Calu3 (cell line): ENCODE measurements around the gene LDB3. TPM values are rescaled to one million over a fixed set of nuclear protein-coding genes. Genes with fewer than 3 reads are reported as not detected.
"Not testable (repeated sequence)": the region's sequence is repeated elsewhere in the genome, so short reads cannot be mapped to it uniquely, and the experiment has no call there.

Experiments used
- BruUV-seq: library from RNA; stranded (reverse); fragments of 400-500 nt; replicated peaks from 2 replicates; lab custom pipeline; 2021; lab: Mats Ljungman, UMichigan
- CTCF ChIA-PET: fragments of 300-600 bp; sonication (Branson Sonifier 250); formaldehyde crosslinking; loops from one replicate; lab custom pipeline; 2022; ENCODE audit warnings: antibody characterized with exemption; lab: Charles Lee
- DNase-seq: peaks from one replicate; pipeline ENCODE4 v3.0.0; 2022
- H3K27ac Mint-ChIP-seq: one replicate; pipeline ENCODE4 v1.8.0; 2022; ENCODE audit warnings: mixed read lengths; ENCODE audit not compliant: unreplicated experiment
- H3K27me3 Mint-ChIP-seq: one replicate; pipeline ENCODE4 v1.8.0; 2022; ENCODE audit warnings: mixed read lengths; ENCODE audit not compliant: unreplicated experiment
- H3K36me3 Mint-ChIP-seq: one replicate; pipeline ENCODE4 v1.8.0; 2022; ENCODE audit warnings: mild to moderate bottlenecking, moderate library complexity, mixed read lengths; ENCODE audit not compliant: insufficient read depth, unreplicated experiment
- H3K4me1 Mint-ChIP-seq: one replicate; pipeline ENCODE4 v1.8.0; 2022; ENCODE audit warnings: mild to moderate bottlenecking, low read depth, mixed read lengths; ENCODE audit not compliant: unreplicated experiment
- H3K4me3 Mint-ChIP-seq: one replicate; pipeline ENCODE4 v1.8.0; 2022; ENCODE audit warnings: mild to moderate bottlenecking, low read depth, moderate library complexity, mixed read lengths; ENCODE audit not compliant: unreplicated experiment
- H3K9me3 Mint-ChIP-seq: one replicate; pipeline ENCODE4 v1.8.0; 2022; ENCODE audit warnings: low read depth, mixed read lengths; ENCODE audit not compliant: unreplicated experiment
- CTCF ChIP-seq: fragments of 200-600 bp; IDR thresholded peaks from one replicate; pipeline ENCODE4 v1.8.0; 2022; ENCODE audit warnings: antibody characterized with exemption; ENCODE audit not compliant: unreplicated experiment
- intact Hi-C: fragments of 100-400 bp; cut with micrococcal nuclease; formaldehyde crosslinking; loops from one replicate; pipeline ENCODE4 v1.10.0; 2022; ENCODE audit not compliant: unreplicated experiment
- total RNA-seq: library from RNA; stranded (reverse); gene quantifications from 2 replicates; pipeline ENCODE4 v1.2.3, GENCODE V29; 2022

LDB3 gene
- total RNA-seq, 1 experiment from 2014 or later = not detected

DNA sequence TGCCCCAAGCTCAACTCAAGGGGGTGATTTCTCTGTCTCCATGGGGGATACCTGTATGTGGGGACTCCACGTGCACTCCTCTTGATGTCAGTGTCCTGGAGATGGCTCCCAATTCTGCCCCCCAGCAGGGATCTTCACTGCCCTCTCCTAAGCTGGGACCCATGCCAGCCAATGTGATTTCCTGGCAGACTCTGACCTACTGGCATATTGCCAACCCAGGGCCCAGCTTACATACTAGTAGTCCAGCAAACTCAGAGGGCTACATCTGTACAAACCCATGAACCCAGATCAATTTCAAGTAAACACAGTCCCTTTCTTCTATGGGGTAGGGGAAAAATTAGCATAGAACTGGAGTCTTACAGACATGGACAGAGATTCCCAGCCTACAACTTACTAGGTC lies 61.9 kb downstream of the LDB3 start:
- CTCF ChIA-PET = interaction anchor here (0.6 to 0.7 kb wide), 2 partner anchors 16 to 300 kb away, joined by 3 to 7 read pairs; no protein-coding TSS in a partner anchor
- Mint-ChIP-seq H3K9me3 (no peaks in the 10 kb centered on the region), H3K27ac (no peak overlapping the region), H3K4me3 (no peak overlapping the region), H3K4me1 (no peaks in the 10 kb centered on the region), H3K27me3 (no peaks in the 10 kb centered on the region), H3K36me3 (no peaks in the 10 kb centered on the region)
- TF ChIP-seq CTCF = no peak
- BruUV-seq = no TSS peak
- no peak for DNase-seq
- intact Hi-C loops = no loop called here

DNA sequence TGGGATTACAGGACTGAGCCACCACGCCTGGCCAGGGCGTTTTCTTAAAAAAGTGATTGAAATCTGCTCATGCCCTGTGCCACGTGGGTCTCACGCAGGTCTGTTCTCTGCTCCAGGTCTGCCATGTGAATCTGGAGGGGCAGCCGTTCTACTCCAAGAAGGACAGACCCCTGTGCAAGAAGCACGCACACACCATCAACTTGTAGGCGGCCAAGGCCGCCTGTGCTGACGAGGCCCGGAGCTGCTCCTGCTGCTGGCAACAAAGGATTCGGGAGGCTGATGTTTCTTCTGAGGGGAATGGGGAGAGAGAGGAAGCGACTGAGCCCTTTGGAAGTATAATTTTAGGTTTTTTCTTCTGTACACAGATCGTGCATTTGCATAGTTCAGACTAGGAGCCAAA lies 64.5 kb downstream of the LDB3 start:
- no TSS peak for BruUV-seq
- no peak overlapping the region for H3K4me3 Mint-ChIP-seq
- CTCF ChIA-PET = no interaction called here
- H3K36me3 Mint-ChIP-seq = no peaks in the 10 kb centered on the region
- intact Hi-C loops = no loop called here
- no peak for TF ChIP-seq CTCF
- H3K9me3 Mint-ChIP-seq = no peaks in the 10 kb centered on the region
- no peak overlapping the region for H3K27ac Mint-ChIP-seq
- no peaks in the 10 kb centered on the region for H3K27me3 Mint-ChIP-seq
- no peaks in the 10 kb centered on the region for H3K4me1 Mint-ChIP-seq
- no peak for DNase-seq

GRCh38 chr10:86733260-86733671 lies 65.0 kb downstream of the LDB3 start:
- TF ChIP-seq CTCF = no peak
- Mint-ChIP-seq H3K4me3 (no peak overlapping the region), H3K9me3 (no peaks in the 10 kb centered on the region), H3K36me3 (no peaks in the 10 kb centered on the region), H3K4me1 (no peaks in the 10 kb centered on the region), H3K27me3 (no peaks in the 10 kb centered on the region), H3K27ac (no peak overlapping the region)
- intact Hi-C loops = no loop called here
- no TSS peak for BruUV-seq
- DNase-seq = no peak
- CTCF ChIA-PET = no interaction called here

GRCh38 chr10:86734207-86734988 lies 66.1 kb downstream of the LDB3 start:
- Mint-ChIP-seq H3K36me3 (no peaks in the 10 kb centered on the region), H3K4me1 (no peaks in the 10 kb centered on the region), H3K9me3 (no peaks in the 10 kb centered on the region), H3K27ac (no peak overlapping the region), H3K4me3 (no peak overlapping the region), H3K27me3 (no peaks in the 10 kb centered on the region)
- intact Hi-C loops = no loop called here
- no peak for DNase-seq
- BruUV-seq = no TSS peak
- CTCF ChIA-PET = interaction anchor here (0.6 kb wide), 1 partner anchor 24 kb away, joined by 5 read pairs; no protein-coding TSS in a partner anchor
- no peak for TF ChIP-seq CTCF

GRCh38 chr10:86735278-86735677 lies 67.0 kb downstream of the LDB3 start:
- H3K27me3 Mint-ChIP-seq, H3K36me3 Mint-ChIP-seq, H3K4me3 Mint-ChIP-seq, DNase-seq, H3K4me1 Mint-ChIP-seq, BruUV-seq, CTCF ChIA-PET, H3K27ac Mint-ChIP-seq, H3K9me3 Mint-ChIP-seq, intact Hi-C loops: not testable (repeated sequence)
